Inflammatory macrophage treated with lipopolysaccharide for 1 hour (primary cell): Measurements from ENCODE around the gene SPATS2L.

ENCODE experiments used
- DNase-seq, 2 donors: peaks; one replicate each; pipeline ENCODE4 v3.0.0-alpha.2; 2020 to 2022

SPATS2L gene

GRCh38 chr2:200418399-200418798 lies 111.9 kb downstream of the SPATS2L start:
- no peak for DNase-seq

GRCh38 chr2:200419325-200419724 lies 112.8 kb downstream of the SPATS2L start:
- no peak for DNase-seq

- DNase-seq, result no peak
These were observed 114.8 kb downstream of the SPATS2L start for GRCh38 chr2:200421270-200421669.

GRCh38 chr2:200422071-200422470 lies 115.6 kb downstream of the SPATS2L start:
- no peak for DNase-seq

GRCh38 chr2:200422532-200423261 lies 116.2 kb downstream of the SPATS2L start:
- no peak for DNase-seq

GRCh38 chr2:200423541-200423940 lies 117.0 kb downstream of the SPATS2L start:
- no peak for DNase-seq

GRCh38 chr2:200425026-200425821 lies 118.7 kb downstream of the SPATS2L start:
- DNase-seq, result no peak

- DNase-seq, result no peak
These were observed 120.3 kb downstream of the SPATS2L start for GRCh38 chr2:200426754-200427153.

- no peak for DNase-seq
These were observed 122.6 kb downstream of the SPATS2L start for GRCh38 chr2:200428961-200429665.

GRCh38 chr2:200430017-200430416 lies 123.5 kb downstream of the SPATS2L start:
- DNase-seq, result no peak

- DNase-seq, result peak; percentile 37 to 41
These were observed 125.7 kb downstream of the SPATS2L start for GRCh38 chr2:200431996-200432705.

GRCh38 chr2:200435379-200435778 lies 128.9 kb downstream of the SPATS2L start:
- DNase-seq, result no peak

GRCh38 chr2:200438251-200438650 lies 131.8 kb downstream of the SPATS2L start:
- DNase-seq, result no peak

- no peak for DNase-seq
These were observed 132.4 kb downstream of the SPATS2L start for GRCh38 chr2:200438846-200439245.

GRCh38 chr2:200439981-200440380 lies 133.5 kb downstream of the SPATS2L start:
- DNase-seq, result no peak

GRCh38 chr2:200442471-200442870 lies 136.0 kb downstream of the SPATS2L start:
- DNase-seq, result no peak

GRCh38 chr2:200443376-200443775 lies 136.9 kb downstream of the SPATS2L start:
- DNase-seq, result no peak

- no peak for DNase-seq
These were observed 137.4 kb downstream of the SPATS2L start for GRCh38 chr2:200443916-200444315.

- no peak for DNase-seq
These were observed 138.0 kb downstream of the SPATS2L start for GRCh38 chr2:200444530-200444929.

GRCh38 chr2:200445284-200445683 lies 138.8 kb downstream of the SPATS2L start:
- DNase-seq, result no peak

- DNase-seq, result no peak
These were observed 140.1 kb downstream of the SPATS2L start for GRCh38 chr2:200446612-200447011.

GRCh38 chr2:200447139-200447855 lies 140.8 kb downstream of the SPATS2L start:
- no peak for DNase-seq
